GM04504 (cell line): ENCODE measurements around the gene EYA2.
"Not testable (repeated sequence)": the region's sequence is repeated elsewhere in the genome, so short reads cannot be mapped to it uniquely, and the experiment has no call there.

ENCODE experiments used
- DNase-seq: peaks from one replicate; pipeline ENCODE4 v3.0.0-alpha.2; 2012; ENCODE audit warnings: low read depth

EYA2 gene

DNA sequence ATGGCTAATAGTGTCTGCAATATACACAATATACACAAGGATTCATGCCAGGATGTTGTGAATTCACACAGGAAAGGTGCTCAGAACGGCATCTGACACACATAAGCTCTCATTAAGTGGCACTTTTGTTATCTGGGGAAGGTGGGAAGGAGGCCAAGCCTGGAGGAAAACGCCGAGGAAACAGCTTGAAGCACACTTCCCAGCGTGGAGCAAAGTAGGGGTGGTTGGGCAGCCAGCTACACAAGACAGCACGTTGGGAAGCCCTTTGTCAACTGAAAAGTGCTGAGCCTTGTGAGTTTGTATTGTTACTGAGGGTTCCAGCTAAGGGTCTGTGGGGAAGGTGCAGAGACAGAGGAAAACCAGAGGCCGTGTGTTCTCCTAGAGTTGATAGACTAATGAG, 280.9 kb downstream of the EYA2 start:
- DNase-seq: no peak

DNA sequence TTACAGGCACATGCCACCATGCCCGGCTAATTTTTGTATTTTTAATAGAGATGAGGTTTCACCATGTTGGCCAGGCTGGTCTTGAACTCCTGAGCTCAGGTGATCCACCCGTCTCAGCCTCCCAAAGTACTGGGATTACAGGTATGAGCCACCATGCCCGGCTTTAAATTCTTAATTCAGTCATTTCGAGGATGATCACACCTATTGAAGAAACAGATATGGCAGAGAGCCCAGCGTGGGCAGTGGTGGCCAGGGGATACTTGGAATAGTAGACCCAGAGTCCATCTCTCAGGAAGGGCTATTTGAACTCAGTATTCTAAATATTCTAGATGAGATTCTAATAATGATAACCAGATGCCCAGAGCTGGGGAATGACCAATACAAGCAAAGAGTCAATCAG, 281.6 kb downstream of the EYA2 start:
- DNase-seq: not testable (repeated sequence)

DNA sequence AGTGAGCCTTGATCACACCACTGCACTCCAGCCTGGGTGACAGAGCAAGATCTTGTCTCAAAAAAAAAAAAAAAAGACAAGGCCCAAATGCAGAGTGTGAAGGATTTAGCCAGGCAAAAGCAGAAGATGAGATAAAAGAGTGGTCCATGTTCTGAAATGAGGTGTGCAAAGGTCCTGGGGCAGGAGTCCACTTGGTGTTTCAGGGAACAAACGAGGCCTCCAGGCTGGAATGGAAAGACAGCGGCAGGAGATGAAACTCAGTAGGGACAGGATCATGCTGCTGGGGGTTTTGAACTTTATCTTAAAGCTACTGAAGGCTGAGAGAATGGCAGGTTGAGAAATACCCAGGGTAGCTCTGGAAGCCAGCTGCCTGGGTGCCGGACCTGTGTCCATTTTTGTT, 283.6 kb downstream of the EYA2 start:
- no peak for DNase-seq

DNA sequence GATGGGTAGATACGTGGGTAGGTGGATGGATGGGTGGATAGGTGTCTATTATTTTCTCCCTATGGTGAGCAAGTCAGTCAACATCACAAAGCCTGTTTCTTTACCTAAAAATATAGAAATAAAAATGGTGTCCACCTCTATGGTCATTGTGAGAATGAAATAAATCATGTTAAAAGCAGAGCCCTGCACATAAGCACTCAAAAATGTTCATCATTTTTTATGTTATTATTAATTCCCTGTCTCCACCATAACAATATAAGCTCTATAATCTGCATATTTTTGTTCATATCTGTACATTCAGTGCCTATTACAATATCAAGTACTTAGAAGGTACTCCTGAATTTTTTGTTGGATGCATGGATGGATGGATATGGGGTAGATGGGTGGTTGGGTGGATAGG, 284.2 kb downstream of the EYA2 start:
- no peak for DNase-seq

DNA sequence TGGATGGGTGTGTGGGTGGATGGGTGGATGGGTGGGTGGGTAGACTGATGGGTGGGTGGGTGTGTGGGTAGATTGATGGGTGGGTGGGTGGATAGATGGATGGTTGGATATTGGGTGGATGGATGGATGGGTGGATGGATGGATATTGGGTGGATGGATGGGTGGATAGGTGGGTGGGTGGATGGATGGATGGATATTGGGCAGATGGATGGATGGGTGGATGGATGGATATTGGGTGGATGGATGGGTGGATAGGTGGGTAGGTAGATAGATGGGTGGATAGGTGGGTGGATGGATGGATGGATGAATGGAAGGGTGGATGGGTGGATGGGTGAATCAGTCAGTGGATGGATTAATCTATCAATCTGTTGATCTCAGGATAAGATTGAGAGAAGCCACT, 284.6 kb downstream of the EYA2 start:
- no peak for DNase-seq

DNA sequence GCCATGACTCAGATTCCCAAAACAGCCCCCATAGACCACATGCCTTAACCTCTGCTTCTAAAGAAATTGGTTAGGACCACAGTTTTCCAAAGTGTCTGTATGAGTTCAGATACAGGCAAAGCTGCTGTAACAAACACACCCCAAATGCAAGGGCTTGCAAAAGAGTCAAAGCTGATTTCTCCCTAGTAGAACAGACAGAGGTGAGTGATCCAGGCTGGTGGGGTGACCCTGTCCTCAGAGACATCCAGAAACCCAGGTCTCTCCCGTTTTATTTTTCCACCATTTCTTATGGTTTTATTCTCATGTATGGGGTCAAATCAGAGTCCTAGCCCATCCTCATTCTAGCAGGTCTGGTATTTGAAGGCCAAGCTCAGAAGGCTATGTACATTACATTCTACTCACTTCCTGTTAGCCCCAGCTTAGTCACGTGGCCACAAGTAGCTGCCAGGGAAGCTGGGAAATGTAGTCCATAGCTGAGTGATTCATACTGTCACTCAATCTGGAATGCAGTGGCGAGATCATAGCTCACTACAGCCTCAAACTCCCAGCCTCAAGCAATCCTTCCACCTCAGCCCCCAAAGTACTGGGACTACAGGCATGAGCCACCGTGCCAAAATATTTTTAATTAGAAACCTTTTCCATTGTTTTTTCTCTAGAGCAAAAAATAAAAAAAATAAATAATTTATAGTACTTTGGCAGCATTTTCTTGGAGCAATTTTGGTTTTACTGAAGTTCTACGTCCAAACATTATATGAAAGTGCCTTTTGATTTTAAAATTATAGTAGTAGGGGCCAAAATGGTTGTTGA, 286.6 kb downstream of the EYA2 start:
- peak; percentile 31 for DNase-seq

DNA sequence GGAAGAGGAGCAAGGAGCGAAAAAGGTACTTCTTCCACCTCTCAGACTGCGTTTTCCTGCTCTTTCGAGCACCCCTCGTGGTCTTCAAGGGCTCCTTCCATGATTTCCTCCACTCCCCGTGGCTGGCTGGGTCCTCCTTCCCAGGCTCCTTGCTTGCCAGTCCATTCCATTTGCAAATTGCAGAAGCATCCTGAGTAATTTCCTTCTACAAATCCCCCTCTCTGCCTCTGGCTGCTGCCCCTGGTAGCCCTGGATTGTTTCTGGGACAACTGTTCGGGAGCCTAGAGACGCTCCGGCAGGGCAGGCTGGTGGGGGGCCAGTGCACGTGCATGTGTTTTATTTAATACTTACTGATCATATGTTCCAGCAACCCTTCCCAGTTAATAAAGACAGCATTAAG, 288.7 kb downstream of the EYA2 start:
- no peak for DNase-seq

DNA sequence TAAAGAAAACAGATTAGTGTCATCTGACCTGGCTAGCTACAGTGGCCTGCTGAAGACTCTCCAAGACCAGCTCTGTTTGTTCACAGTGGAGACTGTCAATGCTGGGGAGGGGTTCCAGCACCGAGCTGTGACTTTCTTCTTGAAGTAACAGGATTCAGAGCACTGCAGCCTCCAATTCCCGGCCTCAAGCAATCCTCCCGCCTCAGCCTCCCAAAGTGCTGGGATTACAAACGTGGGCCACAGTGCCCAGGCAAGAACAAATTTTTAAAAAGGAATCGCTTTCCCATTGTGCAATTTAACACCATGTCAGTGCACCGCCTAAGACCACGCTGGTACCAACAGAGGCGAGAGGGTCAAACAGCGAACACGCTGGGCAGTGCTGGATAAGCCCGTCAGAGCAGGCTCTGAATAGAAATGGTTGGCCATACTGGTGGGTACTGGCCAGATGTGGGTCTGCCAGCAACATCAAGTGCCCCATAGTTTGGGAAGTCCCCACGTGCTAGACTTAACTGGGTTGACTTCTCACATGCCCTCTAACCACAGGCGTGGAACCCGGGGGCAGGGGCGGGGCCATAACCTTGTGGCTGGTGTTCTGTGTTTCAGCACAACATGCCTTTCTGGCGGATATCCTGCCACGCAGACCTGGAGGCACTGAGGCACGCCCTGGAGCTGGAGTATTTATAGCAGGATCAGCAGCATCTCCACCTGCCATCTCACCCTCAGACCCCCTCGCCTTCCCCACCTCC, 293.0 kb downstream of the EYA2 start:
- DNase-seq: no peak

DNA sequence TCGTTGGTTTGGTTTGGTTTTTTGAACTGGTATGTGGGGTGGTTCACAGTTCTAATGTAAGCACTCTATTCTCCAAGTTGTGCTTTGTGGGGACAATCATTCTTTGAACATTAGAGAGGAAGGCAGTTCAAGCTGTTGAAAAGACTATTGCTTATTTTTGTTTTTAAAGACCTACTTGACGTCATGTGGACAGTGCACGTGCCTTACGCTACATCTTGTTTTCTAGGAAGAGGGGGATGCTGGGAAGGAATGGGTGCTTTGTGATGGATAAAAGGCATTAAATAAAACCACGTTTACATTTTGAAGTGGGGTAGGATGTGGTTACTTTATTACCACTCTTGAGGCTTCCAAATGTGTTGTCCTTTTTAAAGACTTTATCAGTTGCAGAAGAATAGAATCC, 293.9 kb downstream of the EYA2 start:
- no peak for DNase-seq

DNA sequence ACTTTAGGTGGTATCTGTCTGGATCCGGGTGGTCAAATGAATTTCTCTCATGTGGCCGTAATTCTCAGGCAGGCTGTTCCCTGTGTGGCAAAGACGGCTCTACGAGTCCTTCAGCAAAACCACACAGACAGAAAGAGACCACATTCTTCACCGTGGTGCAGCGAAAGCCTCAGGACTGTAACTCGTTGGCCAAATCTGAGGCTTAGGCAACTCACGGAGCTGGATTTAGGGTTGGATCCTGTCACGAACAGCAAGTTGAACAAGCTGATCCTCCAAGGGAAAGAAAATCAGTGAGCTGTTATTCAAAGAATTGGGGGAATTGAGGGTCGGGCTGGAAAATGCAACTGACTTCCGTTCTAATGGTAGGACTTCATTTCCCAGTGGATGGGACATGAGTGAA, 294.4 kb downstream of the EYA2 start:
- no peak for DNase-seq

DNA sequence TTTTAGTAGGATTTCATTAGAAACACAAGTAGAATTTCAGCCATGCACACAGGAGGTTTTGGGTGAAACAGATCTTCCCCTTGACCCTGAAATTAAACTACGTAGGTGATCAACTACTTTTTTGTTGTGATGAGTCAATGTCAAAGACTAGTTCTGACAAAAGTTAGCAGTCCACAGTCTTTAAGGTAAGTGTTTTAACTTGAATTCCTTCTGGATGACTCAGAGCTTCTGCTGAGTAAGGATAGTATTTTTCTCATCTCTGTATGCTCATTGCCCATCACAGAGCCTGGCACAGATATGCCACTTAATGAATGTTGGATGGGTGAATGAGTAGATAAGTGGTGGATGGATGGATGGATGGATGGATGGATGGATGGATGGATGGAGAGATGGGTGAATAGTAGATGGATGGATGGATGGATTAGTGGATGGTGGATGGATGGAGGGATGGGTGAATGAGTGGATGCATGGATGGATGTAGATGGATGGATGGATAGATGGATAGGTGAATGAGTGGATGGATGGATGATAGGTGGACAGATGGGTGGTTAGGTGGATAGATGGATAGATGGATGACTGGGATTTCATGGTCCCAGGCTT, 296.5 kb downstream of the EYA2 start:
- DNase-seq: no peak

DNA sequence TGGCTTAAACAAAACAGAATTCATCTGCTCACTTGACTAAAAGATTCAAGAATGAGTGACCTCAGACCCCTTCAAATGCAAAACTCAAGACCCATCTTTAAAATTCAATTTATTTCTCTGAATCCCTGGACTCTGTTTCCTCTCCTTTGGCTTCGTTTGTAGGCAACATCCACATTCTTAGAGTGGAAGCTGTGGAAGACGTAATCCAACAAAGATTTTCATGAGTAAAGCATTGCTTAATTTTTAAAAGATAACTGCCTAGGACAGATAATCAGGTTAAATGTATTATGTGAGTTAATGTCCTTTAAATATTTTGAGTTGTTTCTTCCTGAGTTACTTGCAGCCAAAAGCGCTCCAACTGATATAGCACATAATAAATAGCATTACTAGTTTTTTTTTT, 297.3 kb downstream of the EYA2 start:
- no peak for DNase-seq

DNA sequence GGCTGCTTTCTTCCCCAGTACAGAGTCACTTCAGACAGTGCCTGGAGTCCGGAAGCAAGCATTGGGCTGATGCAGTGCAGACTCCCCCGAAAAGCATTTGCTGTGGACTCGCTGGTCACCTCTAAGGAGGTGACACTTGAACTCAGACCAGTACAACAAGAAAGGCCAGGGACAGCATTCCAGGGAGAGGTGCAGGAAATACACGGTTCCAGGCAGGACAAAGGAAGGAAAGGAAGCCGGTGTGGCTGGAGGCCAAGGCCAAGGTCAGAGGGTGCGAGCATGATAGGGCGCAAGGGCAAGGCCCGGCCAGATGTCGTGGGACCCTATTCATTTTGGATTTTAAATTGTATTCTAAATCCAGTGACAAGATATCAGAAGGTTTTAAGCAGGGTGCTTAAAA, 300.9 kb downstream of the EYA2 start:
- DNase-seq: no peak

DNA sequence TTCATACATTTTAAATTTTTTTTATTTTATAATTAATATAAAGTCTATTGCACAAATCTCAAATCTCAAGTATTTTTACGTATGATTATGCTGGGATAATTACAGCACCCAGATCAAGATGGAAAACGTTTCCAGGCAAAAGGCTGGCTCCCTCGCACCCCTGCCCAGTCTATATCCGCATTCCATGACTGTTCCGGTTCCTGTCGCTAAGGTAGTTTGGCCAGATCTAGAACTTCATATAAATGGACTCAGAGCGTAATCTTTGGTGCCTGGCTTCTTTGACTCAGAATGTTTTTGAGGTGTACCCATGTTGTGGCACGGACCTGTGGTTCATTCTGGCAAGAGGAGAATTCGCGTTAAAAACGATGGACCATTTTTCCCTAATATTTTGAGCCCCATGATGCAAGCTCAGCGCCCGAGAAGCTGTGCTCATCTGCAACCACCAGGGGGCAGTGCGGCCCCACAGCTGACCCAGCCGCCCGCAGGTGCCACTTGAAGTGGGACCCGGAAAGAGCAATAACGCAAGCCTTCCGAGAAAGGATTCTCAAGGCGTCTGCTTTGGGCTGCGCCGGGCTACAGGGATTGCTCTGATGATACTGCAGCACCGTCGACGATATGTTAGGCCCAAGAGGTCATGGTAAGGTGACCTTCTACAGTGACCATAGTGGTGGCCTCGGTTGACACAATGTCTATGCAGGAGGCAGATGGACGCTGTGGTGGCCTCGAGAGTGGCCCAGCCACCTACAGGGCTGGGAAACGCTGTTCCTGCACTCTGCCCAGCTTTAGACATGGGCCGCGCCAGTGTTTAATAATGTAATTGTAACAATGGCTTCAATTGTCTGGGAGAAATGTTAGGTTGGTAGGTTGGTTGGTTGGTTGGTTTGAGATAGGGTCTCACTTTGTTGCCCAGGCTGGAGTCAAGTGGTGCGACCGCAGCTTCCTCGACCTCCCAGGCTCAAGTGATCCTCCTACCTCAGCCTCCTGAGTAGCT, 301.7 kb downstream of the EYA2 start:
- DNase-seq: no peak

DNA sequence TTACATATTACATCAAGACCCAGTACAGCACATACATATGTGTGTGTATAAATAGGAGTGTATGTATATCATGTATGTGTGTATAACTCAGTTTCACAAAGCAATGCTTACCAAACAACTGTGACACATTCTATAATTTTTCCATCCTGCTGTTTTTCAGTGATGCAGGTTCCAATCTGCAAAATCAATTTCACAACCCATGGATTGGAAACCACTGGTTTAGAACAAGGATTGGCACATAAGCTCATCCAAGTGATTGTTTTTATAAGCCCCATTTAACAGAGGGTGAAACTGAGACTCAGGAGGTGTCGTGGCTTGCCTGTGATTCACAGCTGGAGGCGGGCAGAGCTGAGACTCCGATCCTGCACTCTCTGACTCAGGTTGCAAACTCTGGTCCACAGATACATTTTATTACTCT, 303.6 kb downstream of the EYA2 start:
- no peak for DNase-seq

DNA sequence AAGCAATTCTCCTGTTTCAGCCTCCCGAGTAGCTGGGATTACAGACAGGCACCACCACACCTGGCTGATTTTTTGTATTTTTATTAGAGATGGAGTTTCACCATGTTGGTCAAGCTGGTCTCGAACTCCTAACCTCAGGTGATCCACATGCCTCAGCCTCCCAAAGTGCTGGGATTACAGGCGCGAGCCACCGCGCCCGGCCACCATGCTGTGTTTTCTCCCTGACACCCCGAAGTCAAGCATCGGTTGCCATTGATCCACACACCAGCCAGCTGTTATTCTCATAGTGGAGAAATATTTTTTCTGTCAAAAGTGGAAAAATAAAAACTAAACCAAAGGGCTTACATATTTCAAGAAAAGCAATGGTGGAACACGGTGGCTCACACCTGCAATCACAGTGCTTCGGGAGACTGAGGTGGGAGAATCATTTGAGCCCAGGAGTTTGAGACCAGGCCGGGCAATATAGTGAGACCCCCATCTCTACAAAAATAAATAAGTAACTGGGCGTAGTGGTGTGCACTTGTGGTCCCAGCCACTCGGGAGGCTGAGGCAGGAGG, 304.4 kb downstream of the EYA2 start:
- DNase-seq: no peak

DNA sequence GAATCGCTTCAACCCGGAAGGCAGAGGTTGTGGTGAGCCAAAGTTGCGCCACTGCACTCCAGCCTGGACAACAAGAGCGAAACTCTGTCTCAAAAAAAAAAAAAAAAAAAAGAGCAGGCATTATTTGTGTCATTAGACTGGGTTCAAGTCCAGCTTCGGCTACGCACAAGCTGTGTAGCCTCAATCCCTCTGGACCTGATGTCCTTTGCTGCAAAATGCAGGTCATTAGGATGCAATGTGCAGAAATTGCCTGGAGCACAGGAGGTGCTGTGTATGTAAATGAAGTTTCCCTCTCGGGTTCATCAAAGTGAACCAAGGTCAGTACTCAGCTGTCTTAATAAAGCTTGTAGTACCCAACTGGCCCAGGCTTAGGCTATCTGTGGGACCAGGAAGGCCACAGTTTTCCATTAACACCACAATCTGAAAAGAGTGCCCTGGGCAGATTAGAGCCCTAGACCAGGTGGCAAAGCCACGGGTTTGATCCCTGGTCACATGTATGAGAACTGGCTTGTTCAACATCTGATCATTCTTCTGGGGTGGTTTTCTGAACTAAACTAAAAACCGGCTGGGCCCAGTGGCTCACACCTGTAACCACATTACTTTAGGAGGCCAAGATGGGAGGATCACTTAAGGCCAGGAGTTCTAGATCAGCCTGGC, 306.6 kb downstream of the EYA2 start:
- DNase-seq: no peak

DNA sequence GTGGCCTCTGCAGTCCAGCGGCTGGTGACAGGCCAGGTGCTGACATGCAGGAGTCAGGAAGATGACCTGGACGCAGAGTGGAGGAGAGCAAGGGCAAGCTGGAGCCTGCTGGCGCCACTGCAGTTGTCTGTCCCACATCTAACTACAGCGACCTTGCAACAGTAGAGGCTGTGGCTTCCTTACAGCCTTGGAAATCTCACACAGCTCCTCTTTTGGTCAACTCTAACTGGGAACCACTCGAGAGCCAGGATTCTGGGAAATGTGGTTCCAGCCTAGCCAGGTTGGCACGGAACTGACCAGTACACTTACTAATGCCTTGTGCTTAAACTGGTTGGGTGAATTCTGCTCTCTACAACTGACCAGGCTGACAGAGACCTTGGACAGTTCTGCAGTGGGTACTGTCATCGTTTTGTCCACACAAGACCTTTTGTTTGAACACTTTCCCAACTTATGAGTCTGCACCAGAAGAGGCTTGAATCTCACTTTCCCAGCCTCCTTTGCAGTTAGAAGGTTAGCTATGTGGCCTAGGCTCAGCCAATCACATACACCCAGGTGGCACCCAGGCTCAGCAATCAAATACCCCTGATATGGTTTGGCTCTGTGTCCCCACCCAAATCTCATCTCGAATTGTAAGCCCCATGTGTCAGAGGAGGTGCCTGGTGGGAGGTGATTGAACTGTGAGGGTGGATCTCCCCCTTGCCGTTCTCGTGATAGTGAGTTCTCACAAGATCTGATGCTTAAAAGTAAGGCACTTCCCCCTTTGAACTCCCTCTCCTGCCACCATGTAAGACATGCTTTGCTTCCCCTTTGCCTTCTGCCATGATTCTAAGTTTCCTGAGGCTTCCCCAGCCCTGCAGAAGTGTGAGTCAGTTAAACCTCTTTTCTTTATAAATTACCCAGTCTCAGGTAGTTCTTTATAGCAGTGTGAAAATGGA, 308.4 kb downstream of the EYA2 start:
- no peak for DNase-seq

DNA sequence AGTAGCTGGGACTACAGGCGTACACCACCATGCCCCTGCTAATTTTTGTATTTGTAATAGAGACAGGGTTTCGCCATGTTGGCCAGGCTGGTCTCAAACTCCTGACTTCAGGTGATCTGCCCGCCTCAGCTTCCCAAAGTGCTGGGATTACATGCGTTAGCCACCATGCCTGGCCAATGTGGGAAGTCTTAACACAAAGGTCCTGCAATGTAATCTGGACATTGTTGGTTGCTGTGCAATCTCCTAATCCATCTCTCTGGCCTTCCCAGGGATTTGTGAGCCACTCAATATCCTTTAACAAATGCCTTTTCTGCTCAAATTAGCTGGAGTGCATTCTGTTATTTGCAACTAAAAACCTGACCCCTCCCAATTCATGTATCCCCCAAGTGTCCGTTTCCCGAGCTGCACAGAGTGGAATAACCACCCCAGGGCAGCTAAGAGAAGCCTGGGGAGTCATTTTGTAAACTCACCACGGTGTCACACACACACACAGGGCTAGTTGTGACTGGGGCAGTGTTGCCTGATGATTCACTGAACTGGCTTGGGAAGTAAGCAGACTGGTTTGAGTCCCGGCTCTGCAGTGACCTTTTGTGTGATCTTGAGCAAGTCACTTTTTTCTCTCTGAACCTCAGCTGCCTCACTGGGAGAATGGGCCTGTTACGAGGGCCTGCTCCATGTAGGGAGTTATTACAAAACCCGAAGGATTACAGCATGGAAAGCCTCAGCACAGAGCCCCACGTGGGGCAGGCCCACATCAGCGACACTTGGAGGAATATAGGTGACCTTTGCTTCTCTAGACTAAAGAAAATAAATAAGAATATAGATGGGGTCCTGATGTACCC, 309.6 kb downstream of the EYA2 start:
- peak; percentile 22 for DNase-seq
